WTC11 (cell line): ENCODE results near the gene SGTA. TPM values are rescaled to one million over a fixed set of nuclear protein-coding genes. Genes with fewer than 3 reads are reported as not detected.

Experiments
- ATAC-seq: fragments of 200-7000 bp; cut with Tn5 transposase; 2 replicates; pipeline ENCODE4 v1.10.0; 2021; ENCODE audit warnings: mild to moderate bottlenecking, moderate library complexity
- CTCF ChIA-PET: fragments of 300-600 bp; sonication (Branson Sonifier 250); formaldehyde crosslinking; loops from one replicate; lab custom pipeline; 2021; ENCODE audit warnings: antibody characterized with exemption; lab: Charles Lee
- POLR2A ChIA-PET: fragments of 350-600 bp; sonication (Branson Sonifier 250); formaldehyde crosslinking; loops from one replicate; lab custom pipeline; 2021; ENCODE audit warnings: antibody characterized with exemption; lab: Charles Lee
- DNase-seq: peaks from one replicate; pipeline ENCODE4 v3.0.0; 2021; ENCODE audit warnings: low spot score
- H3K27ac Mint-ChIP-seq: 2 replicates; pipeline ENCODE4 v1.8.0; 2021; ENCODE audit warnings: mixed read lengths
- H3K27me3 Mint-ChIP-seq: 2 replicates; pipeline ENCODE4 v1.8.0; 2021; ENCODE audit warnings: low read depth, mild to moderate bottlenecking, moderate library complexity, mixed read lengths
- H3K36me3 Mint-ChIP-seq: 2 replicates; pipeline ENCODE4 v1.8.0; 2021; ENCODE audit warnings: mixed read lengths
- H3K4me1 Mint-ChIP-seq: 2 replicates; pipeline ENCODE4 v1.8.0; 2022; ENCODE audit warnings: mixed read lengths
- H3K4me3 Mint-ChIP-seq: 2 replicates; pipeline ENCODE4 v1.8.0; 2021; ENCODE audit warnings: mild to moderate bottlenecking, moderate library complexity, mixed read lengths
- H3K9me3 Mint-ChIP-seq: 2 replicates; pipeline ENCODE4 v1.8.0; 2021; ENCODE audit warnings: mixed read lengths
- ELF4 ChIP-seq: sonication (generic); formaldehyde crosslinking; IDR thresholded peaks from 2 replicates; pipeline ENCODE4 v1.8.1; 2022; ENCODE audit warnings: low read depth, mild to moderate bottlenecking, moderate library complexity, missing genetic modification reagents
- GABPB1 ChIP-seq: sonication (generic); formaldehyde crosslinking; IDR thresholded peaks from 2 replicates; pipeline ENCODE4 v1.8.1; 2023; ENCODE audit warnings: mild to moderate bottlenecking, missing genetic modification reagents
- GRHL2 ChIP-seq: fragments of 250-450 bp; sonication (Bioruptor Pico); IDR thresholded peaks from 2 replicates; pipeline ENCODE4 v1.8.0; 2022; ENCODE audit warnings: mild to moderate bottlenecking, moderate library complexity; ENCODE audit not compliant: insufficient replicate concordance, severe bottlenecking
- JUN ChIP-seq: sonication (generic); formaldehyde crosslinking; IDR thresholded peaks from 2 replicates; pipeline ENCODE4 v1.8.0; 2023; ENCODE audit warnings: mild to moderate bottlenecking, missing genetic modification reagents
- PRRX2 ChIP-seq: fragments of 250-450 bp; sonication (Bioruptor Pico); IDR thresholded peaks from 2 replicates; pipeline ENCODE4 v1.8.0; 2021; ENCODE audit warnings: mild to moderate bottlenecking
- ZNF396 ChIP-seq: fragments of 250-450 bp; sonication (Bioruptor Pico); IDR thresholded peaks from 2 replicates; pipeline ENCODE4 v1.8.0; 2021; ENCODE audit warnings: mild to moderate bottlenecking, moderate library complexity, borderline replicate concordance
- ZNF416 ChIP-seq: fragments of 250-450 bp; sonication (Bioruptor Pico); IDR thresholded peaks from 2 replicates; pipeline ENCODE4 v1.9.0; 2021; ENCODE audit warnings: mild to moderate bottlenecking, inconsistent platforms
- total RNA-seq: library from RNA; stranded (reverse); gene quantifications from 3 replicates; pipeline ENCODE4 v1.2.3, GENCODE V29; 2021
- TF ChIP-seq, protein P1 (sequence below): fragments of 250-450 bp; sonication (Bioruptor Pico); IDR thresholded peaks from 2 replicates; pipeline ENCODE4 v1.9.0; 2021; ENCODE audit warnings: moderate library complexity, mild to moderate bottlenecking, inconsistent platforms, borderline replicate concordance
- TF ChIP-seq, protein P2 (sequence below): fragments of 250-450 bp; sonication (Bioruptor Pico); IDR thresholded peaks from 2 replicates; pipeline ENCODE4 v1.9.0; 2021; ENCODE audit warnings: mild to moderate bottlenecking
- TF ChIP-seq, protein P3 (sequence below): sonication (generic); formaldehyde crosslinking; IDR thresholded peaks from 2 replicates; pipeline ENCODE4 v1.8.1; 2022; ENCODE audit warnings: missing genetic modification reagents, borderline replicate concordance
- TF ChIP-seq, protein P4 (sequence below): sonication (generic); formaldehyde crosslinking; IDR thresholded peaks from 2 replicates; pipeline ENCODE4 v1.8.1; 2022; ENCODE audit warnings: mild to moderate bottlenecking, moderate library complexity, missing genetic modification reagents
- TF ChIP-seq, protein P5 (sequence below): sonication (generic); formaldehyde crosslinking; IDR thresholded peaks from 2 replicates; pipeline ENCODE4 v1.8.0; 2022; ENCODE audit warnings: missing genetic modification reagents

Gene SGTA
- total RNA-seq, 1 experiment from 2014 or later: 91.2 TPM

DNA sequence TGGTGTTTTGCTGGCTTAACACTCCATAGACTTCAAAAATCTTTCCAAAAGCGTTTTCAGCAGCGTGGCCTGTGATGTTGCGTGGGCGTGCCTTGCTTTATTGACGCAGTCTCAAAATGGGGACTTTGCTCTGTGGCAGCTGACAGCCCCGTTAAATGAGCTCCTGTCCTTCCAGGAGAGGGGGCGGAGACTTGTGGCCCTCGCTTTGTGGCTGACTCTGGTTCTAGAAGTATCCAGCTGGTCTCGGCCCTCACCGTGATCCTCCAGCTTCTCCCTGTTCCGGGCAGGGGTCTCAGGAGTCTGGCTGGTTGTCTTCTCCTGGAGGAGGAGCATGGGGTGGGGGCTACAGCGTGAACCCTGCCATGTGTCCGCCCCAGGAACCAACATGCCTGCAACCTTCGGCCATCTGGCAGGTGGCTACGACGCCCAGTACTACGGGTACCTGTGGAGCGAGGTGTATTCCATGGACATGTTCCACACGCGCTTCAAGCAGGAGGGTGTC, 28.2 kb upstream of the SGTA start:
- H3K9me3 Mint-ChIP-seq: no peaks in the 10 kb centered on the region
- no peaks in the 10 kb centered on the region for H3K27me3 Mint-ChIP-seq
- ChIA-PET POLR2A (no interaction called here), CTCF (no interaction called here)
- no peak overlapping the region for H3K4me3 Mint-ChIP-seq
- H3K36me3 Mint-ChIP-seq: peaks cover 15% of the 10 kb centered on the region
- DNase-seq (no peak), ATAC-seq (no peak)
- H3K27ac Mint-ChIP-seq: no peak overlapping the region
- TF ChIP-seq, protein P1, sequence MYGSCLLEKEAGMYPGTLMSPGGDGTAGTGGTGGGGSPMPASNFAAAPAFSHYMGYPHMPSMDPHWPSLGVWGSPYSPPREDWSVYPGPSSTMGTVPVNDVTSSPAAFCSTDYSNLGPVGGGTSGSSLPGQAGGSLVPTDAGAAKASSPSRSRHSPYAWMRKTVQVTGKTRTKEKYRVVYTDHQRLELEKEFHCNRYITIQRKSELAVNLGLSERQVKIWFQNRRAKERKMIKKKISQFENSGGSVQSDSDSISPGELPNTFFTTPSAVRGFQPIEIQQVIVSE: no peak
- TF ChIP-seq, protein P2, sequence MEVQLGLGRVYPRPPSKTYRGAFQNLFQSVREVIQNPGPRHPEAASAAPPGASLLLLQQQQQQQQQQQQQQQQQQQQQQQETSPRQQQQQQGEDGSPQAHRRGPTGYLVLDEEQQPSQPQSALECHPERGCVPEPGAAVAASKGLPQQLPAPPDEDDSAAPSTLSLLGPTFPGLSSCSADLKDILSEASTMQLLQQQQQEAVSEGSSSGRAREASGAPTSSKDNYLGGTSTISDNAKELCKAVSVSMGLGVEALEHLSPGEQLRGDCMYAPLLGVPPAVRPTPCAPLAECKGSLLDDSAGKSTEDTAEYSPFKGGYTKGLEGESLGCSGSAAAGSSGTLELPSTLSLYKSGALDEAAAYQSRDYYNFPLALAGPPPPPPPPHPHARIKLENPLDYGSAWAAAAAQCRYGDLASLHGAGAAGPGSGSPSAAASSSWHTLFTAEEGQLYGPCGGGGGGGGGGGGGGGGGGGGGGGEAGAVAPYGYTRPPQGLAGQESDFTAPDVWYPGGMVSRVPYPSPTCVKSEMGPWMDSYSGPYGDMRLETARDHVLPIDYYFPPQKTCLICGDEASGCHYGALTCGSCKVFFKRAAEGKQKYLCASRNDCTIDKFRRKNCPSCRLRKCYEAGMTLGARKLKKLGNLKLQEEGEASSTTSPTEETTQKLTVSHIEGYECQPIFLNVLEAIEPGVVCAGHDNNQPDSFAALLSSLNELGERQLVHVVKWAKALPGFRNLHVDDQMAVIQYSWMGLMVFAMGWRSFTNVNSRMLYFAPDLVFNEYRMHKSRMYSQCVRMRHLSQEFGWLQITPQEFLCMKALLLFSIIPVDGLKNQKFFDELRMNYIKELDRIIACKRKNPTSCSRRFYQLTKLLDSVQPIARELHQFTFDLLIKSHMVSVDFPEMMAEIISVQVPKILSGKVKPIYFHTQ: no peak
- no peak for TF ChIP-seq ELF4
- TF ChIP-seq ZNF416 (CRISPR knock-in tag): no peak
- no peak for TF ChIP-seq ZNF396 (CRISPR knock-in tag)
- no peak for TF ChIP-seq GRHL2 (CRISPR knock-in tag)
- TF ChIP-seq PRRX2 (CRISPR knock-in tag): no peak
- TF ChIP-seq, all 79 proteins: peak for 0
- no peaks in the 10 kb centered on the region for H3K4me1 Mint-ChIP-seq

DNA sequence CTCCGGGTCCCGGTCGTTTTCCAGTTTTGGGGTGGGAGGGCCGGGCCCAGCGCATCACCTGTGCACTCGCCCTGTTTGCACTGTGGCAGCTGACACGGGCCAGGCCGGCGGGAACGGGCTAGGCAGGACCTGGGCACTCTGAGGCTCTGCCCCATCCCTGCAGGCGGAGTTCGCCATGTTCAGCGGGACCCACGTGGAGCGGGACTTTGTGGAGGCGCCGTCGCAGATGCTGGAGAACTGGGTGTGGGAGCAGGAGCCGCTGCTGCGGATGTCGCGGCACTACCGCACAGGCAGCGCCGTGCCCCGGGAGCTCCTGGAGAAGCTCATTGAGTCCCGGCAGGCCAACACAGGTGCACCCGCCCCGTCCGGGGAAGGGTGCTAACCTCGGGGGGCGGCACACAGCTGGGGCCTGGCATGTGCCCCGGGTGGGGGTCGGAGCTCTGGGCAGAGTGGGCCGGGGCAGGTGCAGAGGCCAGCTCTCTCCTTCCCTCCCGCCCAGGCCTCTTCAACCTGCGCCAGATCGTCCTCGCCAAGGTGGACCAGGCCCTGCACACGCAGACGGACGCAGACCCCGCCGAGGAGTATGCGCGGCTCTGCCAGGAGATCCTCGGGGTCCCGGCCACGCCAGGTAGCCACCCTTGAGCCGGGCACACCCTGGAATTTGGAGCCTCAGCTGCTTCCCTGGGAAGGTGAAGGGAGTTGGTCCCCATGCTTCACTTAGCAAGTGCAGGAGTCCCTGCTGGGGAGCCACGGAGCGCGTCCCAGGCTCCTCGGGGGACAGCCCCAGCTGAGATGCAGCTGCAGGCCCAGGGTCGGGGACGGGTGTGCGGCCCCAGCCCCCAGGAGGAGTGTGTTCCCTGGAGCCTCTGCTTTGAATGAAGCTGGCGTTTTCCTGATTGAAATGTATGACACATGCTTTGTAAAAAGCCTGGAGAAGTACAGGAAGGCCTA, 27.3 kb upstream of the SGTA start:
- Mint-ChIP-seq H3K27ac (no peak overlapping the region), H3K4me3 (no peak overlapping the region), H3K27me3 (no peaks in the 10 kb centered on the region), H3K9me3 (no peaks in the 10 kb centered on the region), H3K36me3 (peaks cover 17% of the 10 kb centered on the region), H3K4me1 (no peaks in the 10 kb centered on the region)
- TF ChIP-seq JUN (CRISPR knock-in tag): no peak
- no peak for TF ChIP-seq GABPB1
- TF ChIP-seq, protein P3, sequence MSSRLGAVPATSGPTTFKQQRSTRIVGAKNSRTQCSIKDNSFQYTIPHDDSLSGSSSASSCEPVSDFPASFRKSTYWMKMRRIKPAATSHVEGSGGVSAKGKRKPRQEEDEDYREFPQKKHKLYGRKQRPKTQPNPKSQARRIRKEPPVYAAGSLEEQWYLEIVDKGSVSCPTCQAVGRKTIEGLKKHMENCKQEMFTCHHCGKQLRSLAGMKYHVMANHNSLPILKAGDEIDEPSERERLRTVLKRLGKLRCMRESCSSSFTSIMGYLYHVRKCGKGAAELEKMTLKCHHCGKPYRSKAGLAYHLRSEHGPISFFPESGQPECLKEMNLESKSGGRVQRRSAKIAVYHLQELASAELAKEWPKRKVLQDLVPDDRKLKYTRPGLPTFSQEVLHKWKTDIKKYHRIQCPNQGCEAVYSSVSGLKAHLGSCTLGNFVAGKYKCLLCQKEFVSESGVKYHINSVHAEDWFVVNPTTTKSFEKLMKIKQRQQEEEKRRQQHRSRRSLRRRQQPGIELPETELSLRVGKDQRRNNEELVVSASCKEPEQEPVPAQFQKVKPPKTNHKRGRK (CRISPR knock-in tag): no peak
- no peak for ATAC-seq
- CTCF ChIA-PET: no interaction called here
- POLR2A ChIA-PET: no interaction called here
- DNase-seq: no peak

DNA sequence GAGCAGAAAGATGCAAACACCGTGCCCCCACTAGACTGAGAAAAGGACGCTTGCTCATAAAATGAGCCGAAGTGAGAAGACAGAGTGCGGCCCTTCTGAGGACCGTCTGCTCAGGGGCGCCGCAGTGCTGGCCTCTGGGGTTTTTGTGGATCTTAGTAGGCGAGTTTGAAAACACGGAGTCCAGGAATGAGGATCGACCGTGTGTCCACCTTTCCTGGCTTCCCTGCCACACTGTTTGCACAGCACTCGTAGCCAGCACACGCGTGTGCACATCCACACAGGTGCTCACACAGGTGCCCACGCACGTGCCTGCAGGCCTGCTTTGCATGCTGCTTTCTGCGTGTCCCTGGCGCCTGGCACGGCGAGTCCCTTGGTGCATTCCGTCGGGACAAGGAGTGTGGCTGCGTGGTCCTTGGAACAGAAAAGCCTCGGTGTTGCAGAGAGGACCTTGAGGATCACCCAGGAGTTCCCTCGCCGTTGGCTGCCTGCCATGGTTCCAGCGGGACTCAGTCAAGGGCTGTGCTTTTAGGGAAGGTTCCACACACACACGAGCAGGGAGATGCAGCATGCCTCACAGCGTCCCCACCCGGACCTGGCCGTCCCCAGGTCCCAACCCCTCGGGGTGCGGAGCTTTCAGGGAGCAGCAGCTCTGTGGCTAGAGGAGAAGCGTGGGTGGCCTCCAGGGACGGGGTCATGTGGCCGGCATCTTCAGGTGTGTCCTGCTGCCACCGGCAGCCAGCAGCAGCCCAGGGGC, 26.5 kb upstream of the SGTA start:
- Mint-ChIP-seq H3K4me3 (no peak overlapping the region), H3K4me1 (no peaks in the 10 kb centered on the region), H3K36me3 (peaks cover 19% of the 10 kb centered on the region), H3K9me3 (no peaks in the 10 kb centered on the region), H3K27me3 (no peaks in the 10 kb centered on the region), H3K27ac (no peak overlapping the region)
- ATAC-seq (no peak), DNase-seq (no peak)
- ChIA-PET POLR2A (no interaction called here), CTCF (no interaction called here)
- TF ChIP-seq, protein P4, sequence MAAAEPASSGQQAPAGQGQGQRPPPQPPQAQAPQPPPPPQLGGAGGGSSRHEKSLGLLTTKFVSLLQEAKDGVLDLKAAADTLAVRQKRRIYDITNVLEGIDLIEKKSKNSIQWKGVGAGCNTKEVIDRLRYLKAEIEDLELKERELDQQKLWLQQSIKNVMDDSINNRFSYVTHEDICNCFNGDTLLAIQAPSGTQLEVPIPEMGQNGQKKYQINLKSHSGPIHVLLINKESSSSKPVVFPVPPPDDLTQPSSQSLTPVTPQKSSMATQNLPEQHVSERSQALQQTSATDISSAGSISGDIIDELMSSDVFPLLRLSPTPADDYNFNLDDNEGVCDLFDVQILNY: no peak
- TF ChIP-seq, protein P5, sequence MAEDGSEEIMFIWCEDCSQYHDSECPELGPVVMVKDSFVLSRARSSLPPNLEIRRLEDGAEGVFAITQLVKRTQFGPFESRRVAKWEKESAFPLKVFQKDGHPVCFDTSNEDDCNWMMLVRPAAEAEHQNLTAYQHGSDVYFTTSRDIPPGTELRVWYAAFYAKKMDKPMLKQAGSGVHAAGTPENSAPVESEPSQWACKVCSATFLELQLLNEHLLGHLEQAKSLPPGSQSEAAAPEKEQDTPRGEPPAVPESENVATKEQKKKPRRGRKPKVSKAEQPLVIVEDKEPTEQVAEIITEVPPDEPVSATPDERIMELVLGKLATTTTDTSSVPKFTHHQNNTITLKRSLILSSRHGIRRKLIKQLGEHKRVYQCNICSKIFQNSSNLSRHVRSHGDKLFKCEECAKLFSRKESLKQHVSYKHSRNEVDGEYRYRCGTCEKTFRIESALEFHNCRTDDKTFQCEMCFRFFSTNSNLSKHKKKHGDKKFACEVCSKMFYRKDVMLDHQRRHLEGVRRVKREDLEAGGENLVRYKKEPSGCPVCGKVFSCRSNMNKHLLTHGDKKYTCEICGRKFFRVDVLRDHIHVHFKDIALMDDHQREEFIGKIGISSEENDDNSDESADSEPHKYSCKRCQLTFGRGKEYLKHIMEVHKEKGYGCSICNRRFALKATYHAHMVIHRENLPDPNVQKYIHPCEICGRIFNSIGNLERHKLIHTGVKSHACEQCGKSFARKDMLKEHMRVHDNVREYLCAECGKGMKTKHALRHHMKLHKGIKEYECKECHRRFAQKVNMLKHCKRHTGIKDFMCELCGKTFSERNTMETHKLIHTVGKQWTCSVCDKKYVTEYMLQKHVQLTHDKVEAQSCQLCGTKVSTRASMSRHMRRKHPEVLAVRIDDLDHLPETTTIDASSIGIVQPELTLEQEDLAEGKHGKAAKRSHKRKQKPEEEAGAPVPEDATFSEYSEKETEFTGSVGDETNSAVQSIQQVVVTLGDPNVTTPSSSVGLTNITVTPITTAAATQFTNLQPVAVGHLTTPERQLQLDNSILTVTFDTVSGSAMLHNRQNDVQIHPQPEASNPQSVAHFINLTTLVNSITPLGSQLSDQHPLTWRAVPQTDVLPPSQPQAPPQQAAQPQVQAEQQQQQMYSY (CRISPR knock-in tag): peak; percentile 81
